Fibroblast of peridontal ligament (primary cell): ENCODE data around the gene ZDHHC8.

Experiments used
- DNase-seq: peaks from one replicate; pipeline ENCODE4 v3.0.0-alpha.2; 2010; ENCODE audit errors: extremely low read depth

Gene ZDHHC8

GRCh38 chr22:20131597-20131858, at the start of gene ZDHHC8:
Gene ZDHHC8 (plus strand): TSS chr22:20131804. CDS start chr22:20131948, 144 bp downstream.
- no peak for DNase-seq

- no peak for DNase-seq
These were observed 48.3 kb upstream of the ZDHHC8 start for GRCh38 chr22:20083157-20083890.

- DNase-seq, result no peak
These were observed 47.6 kb upstream of the ZDHHC8 start for GRCh38 chr22:20083891-20084546.

- DNase-seq, result no peak
These were observed 46.8 kb upstream of the ZDHHC8 start for GRCh38 chr22:20084547-20085413.

GRCh38 chr22:20085651-20086050, 46.0 kb upstream of the ZDHHC8 start:
- DNase-seq, result no peak

GRCh38 chr22:20086101-20086599, 45.5 kb upstream of the ZDHHC8 start:
- no peak for DNase-seq

- DNase-seq, result no peak
These were observed 44.8 kb upstream of the ZDHHC8 start for GRCh38 chr22:20086763-20087162.

- DNase-seq, result no peak
These were observed 44.0 kb upstream of the ZDHHC8 start for GRCh38 chr22:20087319-20088262.

GRCh38 chr22:20088263-20088648, 43.3 kb upstream of the ZDHHC8 start:
- no peak for DNase-seq

- DNase-seq, result no peak
These were observed 42.2 kb upstream of the ZDHHC8 start for GRCh38 chr22:20089226-20089976.

- DNase-seq, result peak; percentile 40
These were observed 41.5 kb upstream of the ZDHHC8 start for GRCh38 chr22:20089977-20090729.

- no peak for DNase-seq
These were observed 40.8 kb upstream of the ZDHHC8 start for GRCh38 chr22:20090730-20091240.

GRCh38 chr22:20091690-20092476, 39.7 kb upstream of the ZDHHC8 start:
- DNase-seq, result no peak

GRCh38 chr22:20092477-20092854, 39.1 kb upstream of the ZDHHC8 start:
- no peak for DNase-seq

- DNase-seq, result no peak
These were observed 38.0 kb upstream of the ZDHHC8 start for GRCh38 chr22:20093418-20094196.

- no peak for DNase-seq
These were observed 37.3 kb upstream of the ZDHHC8 start for GRCh38 chr22:20094197-20094807.

- no peak for DNase-seq
These were observed 36.1 kb upstream of the ZDHHC8 start for GRCh38 chr22:20095521-20095920.
